NOMO-1 treated with dmso at 0.1 percent for 144 hours (cell line): Measurements from ENCODE around the gene DPP6.

ENCODE experiments used
- DNase-seq: peaks from one replicate; lab custom pipeline; 2025; ENCODE audit not compliant: unreplicated experiment; lab: John Stamatoyannopoulos, UW

DPP6 gene

GRCh38 chr7:154581251-154581890 lies 529.2 kb downstream of the DPP6 start:
- DNase-seq: no peak

GRCh38 chr7:154583454-154583853 lies 531.3 kb downstream of the DPP6 start:
- DNase-seq: no peak

GRCh38 chr7:154584352-154585252 lies 532.4 kb downstream of the DPP6 start:
- DNase-seq: no peak

- no peak for DNase-seq
Observed at GRCh38 chr7:154587792-154588191, 535.6 kb downstream of the DPP6 start.

- no peak for DNase-seq
Observed at GRCh38 chr7:154591544-154591943, 539.3 kb downstream of the DPP6 start.

GRCh38 chr7:154592388-154592787 lies 540.2 kb downstream of the DPP6 start:
- DNase-seq: no peak

GRCh38 chr7:154598396-154598795 lies 546.2 kb downstream of the DPP6 start:
- no peak for DNase-seq

GRCh38 chr7:154598864-154599263 lies 546.7 kb downstream of the DPP6 start:
- no peak for DNase-seq

- DNase-seq: no peak
Observed at GRCh38 chr7:154610903-154611302, 558.7 kb downstream of the DPP6 start.

- DNase-seq: no peak
Observed at GRCh38 chr7:154613811-154614210, 561.6 kb downstream of the DPP6 start.

- no peak for DNase-seq
Observed at GRCh38 chr7:154620141-154620755, 568.0 kb downstream of the DPP6 start.

- DNase-seq: no peak
Observed at GRCh38 chr7:154623399-154623798, 571.2 kb downstream of the DPP6 start.

GRCh38 chr7:154627646-154628290 lies 575.6 kb downstream of the DPP6 start:
- DNase-seq: no peak

- no peak for DNase-seq
Observed at GRCh38 chr7:154628556-154628955, 576.4 kb downstream of the DPP6 start.

GRCh38 chr7:154631162-154631561 lies 579.0 kb downstream of the DPP6 start:
- no peak for DNase-seq

- DNase-seq: no peak
Observed at GRCh38 chr7:154633641-154634040, 581.4 kb downstream of the DPP6 start.

GRCh38 chr7:154638286-154638685 lies 586.1 kb downstream of the DPP6 start:
- no peak for DNase-seq

- DNase-seq: no peak
Observed at GRCh38 chr7:154640266-154640865, 588.2 kb downstream of the DPP6 start.

- no peak for DNase-seq
Observed at GRCh38 chr7:154640917-154641316, 588.7 kb downstream of the DPP6 start.

- no peak for DNase-seq
Observed at GRCh38 chr7:154644366-154644765, 592.2 kb downstream of the DPP6 start.
